DND-41 (cell line): ENCODE results near the gene DNAH3.

ENCODE experiments used
- ATAC-seq: fragments of 200-7000 bp; cut with Tn5 transposase; 3 replicates; pipeline ENCODE4 v1.9.1; 2021; ENCODE audit warnings: low read depth; ENCODE audit not compliant: insufficient read depth
- DNase-seq: peaks from one replicate; pipeline ENCODE4 v3.0.0-alpha.2; 2020
- H2AFZ ChIP-seq: 2 replicates; pipeline ENCODE4 v1.6.0; 2012; ENCODE audit warnings: low read depth, low read length
- H3K27ac ChIP-seq: 2 replicates; pipeline ENCODE4 v1.5.1; 2012; ENCODE audit warnings: low read length, inconsistent platforms
- H3K27me3 ChIP-seq: fragments of 200-600 bp; sonication (generic); 2 replicates; pipeline ENCODE4 v1.6.0; 2012; ENCODE audit warnings: low read length, mild to moderate bottlenecking, inconsistent platforms; ENCODE audit not compliant: insufficient read depth, poor library complexity
- H3K36me3 ChIP-seq: 2 replicates; pipeline ENCODE4 v1.5.1; 2012; ENCODE audit warnings: low read length, inconsistent platforms; ENCODE audit not compliant: insufficient read depth
- H3K4me1 ChIP-seq: 2 replicates; pipeline ENCODE4 v1.5.1; 2012; ENCODE audit warnings: mild to moderate bottlenecking, low read length; ENCODE audit not compliant: insufficient read depth
- H3K4me2 ChIP-seq: 2 replicates; pipeline ENCODE4 v1.6.0; 2012; ENCODE audit warnings: mild to moderate bottlenecking, moderate library complexity, low read length, inconsistent platforms; ENCODE audit not compliant: insufficient read depth
- H3K4me3 ChIP-seq, 2 experiments: fragments of 200-600 bp in 1 of 2; shearing (Covaris generic) in 1 of 2; 2 replicates each; pipeline ENCODE4 v1.5.1; 2012 to 2016; ENCODE audit warnings: inconsistent platforms in 2 of 2, low read length in 2 of 2, mild to moderate bottlenecking in 2 of 2, low read depth in 1 of 2, moderate library complexity in 1 of 2
- H3K79me2 ChIP-seq: 2 replicates; pipeline ENCODE4 v1.6.0; 2012; ENCODE audit warnings: low read length, inconsistent platforms; ENCODE audit not compliant: insufficient read depth
- H3K9ac ChIP-seq: 2 replicates; pipeline ENCODE4 v1.6.0; 2012; ENCODE audit warnings: low read depth, mild to moderate bottlenecking, inconsistent platforms, low read length, moderate library complexity
- H3K9me3 ChIP-seq: 2 replicates; pipeline ENCODE4 v1.5.1; 2012; ENCODE audit warnings: low read length, moderate library complexity, mild to moderate bottlenecking, inconsistent platforms; ENCODE audit not compliant: insufficient read depth, severe bottlenecking
- H4K20me1 ChIP-seq: 2 replicates; pipeline ENCODE4 v1.6.0; 2012; ENCODE audit warnings: low read length; ENCODE audit not compliant: insufficient read depth
- EZH2 ChIP-seq: IDR thresholded peaks from 3 replicates; pipeline ENCODE4 v1.6.1; 2012; ENCODE audit warnings: borderline replicate concordance, low read depth, mild to moderate bottlenecking, moderate library complexity, low read length, inconsistent platforms; ENCODE audit not compliant: severe bottlenecking
- TF ChIP-seq, protein P1 (sequence below): IDR thresholded peaks from 2 replicates; pipeline ENCODE4 v1.5.1; 2012; ENCODE audit warnings: borderline replicate concordance, low read length, moderate library complexity, mild to moderate bottlenecking; ENCODE audit not compliant: poor library complexity, severe bottlenecking; ENCODE audit errors: extremely low read depth

The DNAH3 gene

GRCh38 chr16:21145738-21146137 is 4.9 kb downstream of the DNAH3 start:
- Histone ChIP-seq H3K36me3 (no peaks in the 10 kb centered on the region), H4K20me1 (no peaks in the 10 kb centered on the region), H3K4me3 (no peak overlapping the region), H3K79me2 (no peaks in the 10 kb centered on the region), H3K4me2 (no peak overlapping the region), H3K4me1 (no peaks in the 10 kb centered on the region), H3K9me3 (no peaks in the 10 kb centered on the region), H2AFZ (no peak overlapping the region), H3K27me3 (peaks cover 4% of the 10 kb centered on the region), H3K9ac (no peak overlapping the region), H3K27ac (no peak overlapping the region)
- DNase-seq (no peak), ATAC-seq (no peak)
- no peak for TF ChIP-seq EZH2
- TF ChIP-seq, protein P1, sequence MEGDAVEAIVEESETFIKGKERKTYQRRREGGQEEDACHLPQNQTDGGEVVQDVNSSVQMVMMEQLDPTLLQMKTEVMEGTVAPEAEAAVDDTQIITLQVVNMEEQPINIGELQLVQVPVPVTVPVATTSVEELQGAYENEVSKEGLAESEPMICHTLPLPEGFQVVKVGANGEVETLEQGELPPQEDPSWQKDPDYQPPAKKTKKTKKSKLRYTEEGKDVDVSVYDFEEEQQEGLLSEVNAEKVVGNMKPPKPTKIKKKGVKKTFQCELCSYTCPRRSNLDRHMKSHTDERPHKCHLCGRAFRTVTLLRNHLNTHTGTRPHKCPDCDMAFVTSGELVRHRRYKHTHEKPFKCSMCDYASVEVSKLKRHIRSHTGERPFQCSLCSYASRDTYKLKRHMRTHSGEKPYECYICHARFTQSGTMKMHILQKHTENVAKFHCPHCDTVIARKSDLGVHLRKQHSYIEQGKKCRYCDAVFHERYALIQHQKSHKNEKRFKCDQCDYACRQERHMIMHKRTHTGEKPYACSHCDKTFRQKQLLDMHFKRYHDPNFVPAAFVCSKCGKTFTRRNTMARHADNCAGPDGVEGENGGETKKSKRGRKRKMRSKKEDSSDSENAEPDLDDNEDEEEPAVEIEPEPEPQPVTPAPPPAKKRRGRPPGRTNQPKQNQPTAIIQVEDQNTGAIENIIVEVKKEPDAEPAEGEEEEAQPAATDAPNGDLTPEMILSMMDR = no peak

- Histone ChIP-seq H3K27me3 (peaks cover 9% of the 10 kb centered on the region), H3K36me3 (no peaks in the 10 kb centered on the region), H3K4me2 (no peak overlapping the region), H3K4me3 (no peak overlapping the region), H2AFZ (no peak overlapping the region), H4K20me1 (no peaks in the 10 kb centered on the region), H3K9me3 (no peaks in the 10 kb centered on the region), H3K79me2 (no peaks in the 10 kb centered on the region), H3K27ac (no peak overlapping the region), H3K4me1 (no peaks in the 10 kb centered on the region), H3K9ac (no peak overlapping the region)
- TF ChIP-seq, protein P1 = no peak
- TF ChIP-seq EZH2 = no peak
- DNase-seq (no peak), ATAC-seq (peak; percentile 45; the same call in 1 of the 3 replicates)
Observed at GRCh38 chr16:21134053-21134452, 16.6 kb downstream of the DNAH3 start.

DNA sequence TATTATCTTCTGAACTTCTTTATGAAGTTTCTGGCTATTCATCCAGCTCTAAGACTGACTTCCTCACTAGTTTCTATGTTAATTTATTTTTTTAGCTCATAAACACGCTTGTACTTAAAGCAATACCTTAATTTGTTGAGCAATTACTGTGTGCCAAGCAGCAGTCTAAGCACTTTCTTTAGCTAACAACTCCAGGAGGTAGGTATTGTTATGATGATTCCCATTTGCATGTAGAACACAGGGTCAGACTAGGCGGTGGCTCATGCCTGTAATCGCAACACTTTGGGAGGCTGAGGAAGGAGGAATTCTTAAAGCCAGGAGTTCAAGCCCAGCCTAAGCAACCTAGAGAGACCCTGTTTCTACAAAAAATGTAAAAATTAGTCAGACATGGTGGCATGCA is 19.8 kb downstream of the DNAH3 start:
- Histone ChIP-seq H3K9ac (no peak overlapping the region), H4K20me1 (no peaks in the 10 kb centered on the region), H3K27me3 (peaks cover 6% of the 10 kb centered on the region), H3K79me2 (no peaks in the 10 kb centered on the region), H3K9me3 (no peaks in the 10 kb centered on the region), H3K4me2 (no peak overlapping the region), H3K4me3 (no peak overlapping the region), H3K36me3 (no peaks in the 10 kb centered on the region), H3K4me1 (no peaks in the 10 kb centered on the region), H2AFZ (no peak overlapping the region), H3K27ac (no peak overlapping the region)
- no peak for ATAC-seq
- TF ChIP-seq, protein P1 = no peak
- TF ChIP-seq EZH2 = no peak
- no peak for DNase-seq

DNA sequence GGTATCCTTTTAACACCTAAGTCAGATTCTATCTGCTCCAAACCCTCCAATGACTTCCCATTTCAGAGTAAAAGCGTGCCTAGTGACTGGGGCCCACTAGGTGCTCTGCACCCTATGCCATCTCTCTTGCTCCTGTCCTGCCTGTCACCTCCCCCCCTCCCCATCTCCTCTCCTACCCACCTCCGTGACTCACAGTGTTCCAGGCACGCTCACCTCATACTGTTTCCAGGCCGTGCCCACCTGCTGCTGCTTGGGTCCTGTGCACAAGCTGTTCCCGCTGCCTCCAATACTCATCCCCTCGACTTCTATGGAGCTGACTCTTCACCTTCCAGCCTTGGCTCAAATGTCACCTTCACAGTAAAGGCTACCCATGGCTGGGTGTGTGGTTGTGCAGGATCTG is 21.7 kb downstream of the DNAH3 start:
- H3K4me2 ChIP-seq = no peak overlapping the region
- H3K27me3 ChIP-seq = peaks cover 6% of the 10 kb centered on the region
- DNase-seq (no peak), ATAC-seq (no peak)
- H3K36me3 ChIP-seq = no peaks in the 10 kb centered on the region
- H3K9me3 ChIP-seq = no peaks in the 10 kb centered on the region
- no peaks in the 10 kb centered on the region for H3K4me1 ChIP-seq
- H3K9ac ChIP-seq = no peak overlapping the region
- no peaks in the 10 kb centered on the region for H4K20me1 ChIP-seq
- no peak overlapping the region for H2AFZ ChIP-seq
- H3K79me2 ChIP-seq = no peaks in the 10 kb centered on the region
- no peak overlapping the region for H3K27ac ChIP-seq
- TF ChIP-seq, protein P1 = no peak
- no peak for TF ChIP-seq EZH2
- H3K4me3 ChIP-seq = no peak overlapping the region
